ENCODE results near the gene ALG2. TPM values are rescaled to one million over a fixed set of nuclear protein-coding genes. Genes with fewer than 3 reads are reported as not detected.
"Not testable (repeated sequence)": the region's sequence is repeated elsewhere in the genome, so short reads cannot be mapped to it uniquely, and the experiment has no call there.

ALG2 gene
- total RNA-seq, 2 donors from 2014 or later, result 52.1 to 58.6 TPM

DNA sequence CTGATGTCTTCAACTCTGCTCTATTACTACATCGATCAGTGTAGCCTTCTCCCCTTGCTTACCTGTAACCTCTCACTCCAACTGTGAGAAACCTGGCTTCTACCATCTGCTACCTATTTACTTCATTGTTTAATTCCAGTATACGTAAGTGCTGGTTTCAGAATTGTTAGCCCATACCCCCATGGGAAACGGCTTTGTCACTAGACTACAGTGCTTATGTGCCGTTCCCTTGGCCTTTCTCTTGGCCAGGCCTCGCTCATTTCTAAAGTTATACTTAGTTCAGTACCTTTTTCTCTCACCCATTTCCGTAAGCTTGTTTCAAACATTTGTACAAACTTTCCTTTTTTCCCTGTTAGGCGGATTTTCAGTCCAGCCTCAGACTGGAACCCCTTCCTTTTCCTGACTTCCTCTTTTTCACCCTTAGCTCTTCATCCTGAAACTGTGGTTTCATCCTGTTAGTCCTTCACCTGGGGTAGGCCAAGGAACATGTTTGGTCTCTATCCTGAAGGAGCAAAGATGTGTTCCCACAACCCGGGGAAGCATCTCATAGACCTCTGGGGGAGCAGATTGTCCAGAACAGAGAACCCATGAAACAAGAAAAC lies 21.7 kb downstream of the ALG2 start:
- DNase-seq (no peak), ATAC-seq (no peak)
- 87 to 92% methylated on average over 8 of the region's 8 CpGs for WGBS, 2 donors
- Histone ChIP-seq H3K4me3 (no peak overlapping the region), H3K27me3 (no peaks in the 10 kb centered on the region), H3K9me3 (no peaks in the 10 kb centered on the region), H3K4me1 (no peaks in the 10 kb centered on the region), H3K36me3 (replicated peaks in 1 of 2; ENCODE audit: insufficient read depth in 1 of 2, low read depth in 2 of 2) (no peaks in the 10 kb centered on the region), H3K27ac (no peak overlapping the region)
- TF ChIP-seq POLR2A (IDR thresholded peaks at IDR 0.05), result no peak
- TF ChIP-seq, protein P1, sequence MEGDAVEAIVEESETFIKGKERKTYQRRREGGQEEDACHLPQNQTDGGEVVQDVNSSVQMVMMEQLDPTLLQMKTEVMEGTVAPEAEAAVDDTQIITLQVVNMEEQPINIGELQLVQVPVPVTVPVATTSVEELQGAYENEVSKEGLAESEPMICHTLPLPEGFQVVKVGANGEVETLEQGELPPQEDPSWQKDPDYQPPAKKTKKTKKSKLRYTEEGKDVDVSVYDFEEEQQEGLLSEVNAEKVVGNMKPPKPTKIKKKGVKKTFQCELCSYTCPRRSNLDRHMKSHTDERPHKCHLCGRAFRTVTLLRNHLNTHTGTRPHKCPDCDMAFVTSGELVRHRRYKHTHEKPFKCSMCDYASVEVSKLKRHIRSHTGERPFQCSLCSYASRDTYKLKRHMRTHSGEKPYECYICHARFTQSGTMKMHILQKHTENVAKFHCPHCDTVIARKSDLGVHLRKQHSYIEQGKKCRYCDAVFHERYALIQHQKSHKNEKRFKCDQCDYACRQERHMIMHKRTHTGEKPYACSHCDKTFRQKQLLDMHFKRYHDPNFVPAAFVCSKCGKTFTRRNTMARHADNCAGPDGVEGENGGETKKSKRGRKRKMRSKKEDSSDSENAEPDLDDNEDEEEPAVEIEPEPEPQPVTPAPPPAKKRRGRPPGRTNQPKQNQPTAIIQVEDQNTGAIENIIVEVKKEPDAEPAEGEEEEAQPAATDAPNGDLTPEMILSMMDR (IDR thresholded peaks at IDR 0.05), result no peak
- intact Hi-C loops (cut with DNase I), result no loop called here

DNA sequence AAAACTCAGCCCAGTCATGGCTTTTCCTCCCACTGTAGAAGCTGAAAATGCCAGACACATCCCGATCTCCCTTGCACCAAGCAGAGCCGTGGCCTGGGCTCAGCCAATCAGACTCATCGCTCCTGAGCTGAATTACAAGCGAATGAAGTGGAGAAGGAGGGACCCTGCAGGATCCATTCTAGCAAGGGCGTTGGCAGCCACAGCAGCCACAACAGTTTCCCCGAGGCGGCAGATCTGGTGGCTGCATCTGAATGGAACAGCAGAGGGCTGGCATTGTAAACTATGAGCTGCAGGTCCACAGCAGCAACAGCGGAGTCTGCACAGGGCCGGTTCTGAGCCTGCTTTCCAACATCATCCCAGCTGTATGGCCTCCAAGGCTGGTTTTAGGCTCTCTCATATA lies 23.8 kb downstream of the ALG2 start:
- ATAC-seq (no peak), DNase-seq (no peak)
- Histone ChIP-seq H3K36me3 (replicated peaks in 1 of 2; ENCODE audit: insufficient read depth in 1 of 2, low read depth in 2 of 2) (no peaks in the 10 kb centered on the region), H3K9me3 (no peaks in the 10 kb centered on the region), H3K4me1 (no peaks in the 10 kb centered on the region), H3K4me3 (no peak overlapping the region), H3K27me3 (no peaks in the 10 kb centered on the region), H3K27ac (no peak overlapping the region)
- intact Hi-C loops (cut with DNase I), result no loop called here
- TF ChIP-seq POLR2A (IDR thresholded peaks at IDR 0.05), result no peak
- TF ChIP-seq, protein P1 (IDR thresholded peaks at IDR 0.05), result no peak
- 71 to 80% methylated on average over 5 to 9 of the region's 9 CpGs for WGBS, 2 donors

DNA sequence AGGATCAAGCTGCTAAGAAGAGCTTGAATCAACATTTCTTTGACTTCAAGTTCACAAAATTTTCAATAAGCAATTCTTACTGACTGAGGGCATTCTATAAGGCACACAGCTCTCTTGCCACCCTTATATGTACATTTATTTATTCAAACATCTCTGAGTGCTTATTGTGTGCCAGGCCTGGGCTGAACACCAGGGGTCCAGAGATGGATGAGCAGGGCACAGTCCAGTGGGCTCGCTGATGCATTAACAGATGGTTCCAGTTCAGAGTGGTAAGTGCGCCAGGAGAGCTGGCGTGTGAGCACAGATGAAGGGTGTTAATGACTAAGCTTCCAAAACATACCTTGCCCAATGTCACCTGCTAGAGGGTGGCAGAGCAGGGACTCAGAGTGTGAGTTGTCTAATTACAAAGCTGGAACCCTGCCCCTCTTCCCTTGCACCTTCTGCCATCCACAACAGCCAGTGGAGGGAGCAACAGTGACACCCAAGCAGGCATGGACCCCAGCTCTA lies 24.6 kb downstream of the ALG2 start:
- Histone ChIP-seq H3K4me1 (no peaks in the 10 kb centered on the region), H3K4me3 (no peak overlapping the region), H3K36me3 (replicated peaks in 1 of 2; ENCODE audit: insufficient read depth in 1 of 2, low read depth in 2 of 2) (no peaks in the 10 kb centered on the region), H3K27ac (no peak overlapping the region), H3K27me3 (no peaks in the 10 kb centered on the region), H3K9me3 (no peaks in the 10 kb centered on the region)
- intact Hi-C loops (cut with DNase I), result no loop called here
- WGBS, 2 donors, result 96 to 100% methylated on average over 3 of the region's 3 CpGs
- no peak for TF ChIP-seq POLR2A (IDR thresholded peaks at IDR 0.05)
- TF ChIP-seq, protein P1 (IDR thresholded peaks at IDR 0.05), result no peak
- DNase-seq, result no peak
- no peak for ATAC-seq

DNA sequence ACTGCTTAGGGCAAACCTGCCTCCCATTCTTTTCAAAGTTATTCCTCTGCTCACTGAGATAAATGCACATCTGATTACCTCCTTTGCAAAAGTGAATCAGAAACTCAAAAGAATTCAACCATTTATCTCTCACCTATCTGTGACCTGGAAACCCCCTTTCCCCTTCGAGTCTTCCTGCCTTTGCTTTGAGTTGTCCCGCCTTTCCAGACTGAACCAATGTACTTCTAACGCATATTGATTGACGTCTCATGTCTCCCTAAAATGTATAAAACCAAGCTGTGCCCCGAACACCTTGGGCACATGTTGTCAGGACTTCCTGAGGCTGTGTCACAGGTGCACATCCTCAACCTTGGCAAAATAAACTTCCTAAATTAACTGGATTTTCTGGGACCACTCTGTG lies 25.3 kb downstream of the ALG2 start:
- DNase-seq; H3K4me1 ChIP-seq; H3K4me3 ChIP-seq; H3K27me3 ChIP-seq; intact Hi-C loops (cut with DNase I); H3K9me3 ChIP-seq; H3K27ac ChIP-seq; ATAC-seq; H3K36me3 ChIP-seq (replicated peaks in 1 of 2; ENCODE audit: insufficient read depth in 1 of 2, low read depth in 2 of 2): not testable (repeated sequence)
- WGBS, 2 donors, result 82 to 84% methylated on average over 5 of the region's 5 CpGs

DNA sequence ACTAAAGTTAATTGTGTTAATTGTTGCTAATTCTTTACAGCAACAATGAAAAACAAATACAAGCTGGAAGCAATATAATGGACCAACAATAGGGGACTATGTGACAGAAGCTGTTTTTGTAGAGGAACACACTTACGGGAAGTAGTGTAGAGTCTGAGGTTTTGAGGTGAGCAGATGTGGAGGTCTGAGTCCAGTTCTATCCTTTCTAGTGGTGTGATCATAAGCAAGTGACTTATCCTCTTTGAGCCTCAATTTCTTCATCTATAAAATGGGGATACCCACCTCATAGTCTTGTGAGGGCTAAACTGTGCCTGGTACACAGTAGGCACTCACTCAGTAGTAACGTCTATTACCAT lies 28.3 kb downstream of the ALG2 start:
- TF ChIP-seq POLR2A (IDR thresholded peaks at IDR 0.05), result no peak
- TF ChIP-seq, protein P1 (IDR thresholded peaks at IDR 0.05), result no peak
- H3K9me3 ChIP-seq, result no peaks in the 10 kb centered on the region
- no peaks in the 10 kb centered on the region for H3K4me1 ChIP-seq
- 74% methylated on average over 2 of the region's 2 CpGs for WGBS, 2 donors
- no peak for ATAC-seq
- intact Hi-C loops (cut with DNase I), result no loop called here
- no peak for DNase-seq
- no peak overlapping the region for H3K27ac ChIP-seq
- H3K36me3 ChIP-seq (replicated peaks in 1 of 2; ENCODE audit: insufficient read depth in 1 of 2, low read depth in 2 of 2), result no peaks in the 10 kb centered on the region
- H3K27me3 ChIP-seq, result no peaks in the 10 kb centered on the region
- no peak overlapping the region for H3K4me3 ChIP-seq
